HG03097 (cell line): Measurements from ENCODE around the gene KATNAL2.

ENCODE experiments used
- ATAC-seq: cut with Tn5 transposase; IDR thresholded peaks from one replicate; pipeline ENCODE4 v1.9.1; 2021; ENCODE audit not compliant: unreplicated experiment, low FRiP score

KATNAL2 gene

GRCh38 chr18:47108373-47108772 is 191.0 kb downstream of the KATNAL2 start:
- no peak for ATAC-seq

- no peak for ATAC-seq
These were observed 191.6 kb downstream of the KATNAL2 start for GRCh38 chr18:47108998-47109405.

GRCh38 chr18:47109720-47110119 is 192.3 kb downstream of the KATNAL2 start:
- ATAC-seq: no peak

- ATAC-seq: no peak
These were observed 193.3 kb downstream of the KATNAL2 start for GRCh38 chr18:47110492-47111274.

GRCh38 chr18:47113796-47114540 is 196.6 kb downstream of the KATNAL2 start:
- ATAC-seq: no peak

- no peak for ATAC-seq
These were observed 197.8 kb downstream of the KATNAL2 start for GRCh38 chr18:47115205-47115604.

- no peak for ATAC-seq
These were observed 201.6 kb downstream of the KATNAL2 start for GRCh38 chr18:47118981-47119380.

GRCh38 chr18:47120428-47120827 is 203.0 kb downstream of the KATNAL2 start:
- ATAC-seq: peak; percentile 90

- no peak for ATAC-seq
These were observed 203.7 kb downstream of the KATNAL2 start for GRCh38 chr18:47121146-47121545.

GRCh38 chr18:47141289-47141688 is 223.9 kb downstream of the KATNAL2 start:
- ATAC-seq: no peak

GRCh38 chr18:47143153-47143552 is 225.8 kb downstream of the KATNAL2 start:
- ATAC-seq: no peak

- no peak for ATAC-seq
These were observed 226.6 kb downstream of the KATNAL2 start for GRCh38 chr18:47143899-47144485.

- no peak for ATAC-seq
These were observed 228.8 kb downstream of the KATNAL2 start for GRCh38 chr18:47146206-47146605.

- ATAC-seq: no peak
These were observed 232.1 kb downstream of the KATNAL2 start for GRCh38 chr18:47149457-47150028.

GRCh38 chr18:47150029-47150823 is 232.8 kb downstream of the KATNAL2 start, which contains the start of gene HDHD2:
HDHD2 (minus strand) TSS chr18:47150500; CDS start chr18:47136439, 14,061 bp downstream.
- ATAC-seq: peak; percentile 87

- ATAC-seq: no peak
These were observed 233.5 kb downstream of the KATNAL2 start for GRCh38 chr18:47150824-47151366.

GRCh38 chr18:47151439-47151838 is 234.0 kb downstream of the KATNAL2 start:
- ATAC-seq: no peak
